Esophagus muscularis mucosa (tissue), 3 donors: ENCODE results near the gene HLCS.
A peak's percentile ranks its signal among the peaks of the same experiment; 100 is the strongest.

Source experiments
- POLR2AphosphoS5 ChIP-seq, 2 donors: sonication (generic); formaldehyde crosslinking; IDR thresholded peaks; one replicate each; pipeline ENCODE4 v1.6.1; 2017; ENCODE audit warnings: antibody characterized with exemption in 2 of 2
- TF ChIP-seq, protein P1 (sequence below), 3 experiments: fragments of 200-600 bp in 2 of 3; fragments of 450-650 bp in 1 of 3; sonication (generic) in 2 of 3; IDR thresholded peaks; one replicate each; pipeline ENCODE4 v1.5.1; 2017 to 2019; ENCODE audit warnings: antibody characterized with exemption in 3 of 3, mild to moderate bottlenecking in 2 of 3, moderate library complexity in 1 of 3

DNA sequence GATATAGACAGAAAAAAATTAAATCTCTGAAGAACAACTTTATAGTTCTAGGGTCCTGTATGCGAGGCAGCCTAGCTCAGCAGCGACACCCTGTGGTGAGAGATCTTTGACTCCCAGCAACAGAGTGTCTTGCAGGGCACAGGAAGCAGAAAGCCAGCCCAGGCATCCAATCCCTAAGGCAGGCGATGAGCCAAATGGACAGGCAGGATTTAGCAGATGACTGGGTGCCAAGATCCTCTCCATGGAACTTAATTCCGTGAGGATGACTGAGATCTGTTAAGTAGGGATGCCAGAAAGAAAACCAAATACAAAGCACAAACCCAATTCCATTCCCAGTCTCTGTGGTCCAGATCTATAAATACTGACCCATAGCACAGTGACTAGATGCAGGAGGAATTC is 38.8 kb downstream of the HLCS start:
- TF ChIP-seq, protein P1, sequence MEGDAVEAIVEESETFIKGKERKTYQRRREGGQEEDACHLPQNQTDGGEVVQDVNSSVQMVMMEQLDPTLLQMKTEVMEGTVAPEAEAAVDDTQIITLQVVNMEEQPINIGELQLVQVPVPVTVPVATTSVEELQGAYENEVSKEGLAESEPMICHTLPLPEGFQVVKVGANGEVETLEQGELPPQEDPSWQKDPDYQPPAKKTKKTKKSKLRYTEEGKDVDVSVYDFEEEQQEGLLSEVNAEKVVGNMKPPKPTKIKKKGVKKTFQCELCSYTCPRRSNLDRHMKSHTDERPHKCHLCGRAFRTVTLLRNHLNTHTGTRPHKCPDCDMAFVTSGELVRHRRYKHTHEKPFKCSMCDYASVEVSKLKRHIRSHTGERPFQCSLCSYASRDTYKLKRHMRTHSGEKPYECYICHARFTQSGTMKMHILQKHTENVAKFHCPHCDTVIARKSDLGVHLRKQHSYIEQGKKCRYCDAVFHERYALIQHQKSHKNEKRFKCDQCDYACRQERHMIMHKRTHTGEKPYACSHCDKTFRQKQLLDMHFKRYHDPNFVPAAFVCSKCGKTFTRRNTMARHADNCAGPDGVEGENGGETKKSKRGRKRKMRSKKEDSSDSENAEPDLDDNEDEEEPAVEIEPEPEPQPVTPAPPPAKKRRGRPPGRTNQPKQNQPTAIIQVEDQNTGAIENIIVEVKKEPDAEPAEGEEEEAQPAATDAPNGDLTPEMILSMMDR (IDR thresholded peaks at IDR 0.05): peak; percentile 78 to 86 (median 86)
- no peak for TF ChIP-seq POLR2AphosphoS5 (IDR thresholded peaks at IDR 0.05)
